C4-2B (cell line): Measurements from ENCODE around the gene CYB5B.

Source experiments
- CTCF ChIP-seq: fragments of 450-650 bp; conservative IDR thresholded peaks from 2 replicates; pipeline ENCODE4 v1.5.1; 2017; ENCODE audit warnings: mild to moderate bottlenecking
- ZFX ChIP-seq: fragments of 450-650 bp; IDR thresholded peaks from 2 replicates; pipeline ENCODE4 v1.6.1; 2017

- TF ChIP-seq CTCF (no peak), ZFX (no peak)
Measured at GRCh38 chr16:69497876-69498596, 73.6 kb downstream of the CYB5B start.
